GM12801 (cell line): Measurements from ENCODE around the gene TESK2.

Experiments
- CTCF ChIP-seq: IDR thresholded peaks from one replicate; pipeline ENCODE4 v1.5.1; 2011; ENCODE audit warnings: control low read depth; ENCODE audit not compliant: insufficient read length; ENCODE audit errors: extremely low read depth

The TESK2 gene

GRCh38 chr1:45403718-45404117 is 87.2 kb downstream of the TESK2 start:
- no peak for TF ChIP-seq CTCF

GRCh38 chr1:45403298-45403697 is 87.7 kb downstream of the TESK2 start:
- no peak for TF ChIP-seq CTCF

GRCh38 chr1:45401524-45401923 is 89.4 kb downstream of the TESK2 start:
- no peak for TF ChIP-seq CTCF

- no peak for TF ChIP-seq CTCF
Measured at GRCh38 chr1:45400049-45400448, 90.9 kb downstream of the TESK2 start.

- no peak for TF ChIP-seq CTCF
Measured at GRCh38 chr1:45397285-45397684, 93.7 kb downstream of the TESK2 start.

GRCh38 chr1:45395582-45395981 is 95.4 kb downstream of the TESK2 start:
- TF ChIP-seq CTCF: no peak

- no peak for TF ChIP-seq CTCF
Measured at GRCh38 chr1:45395051-45395450, 95.9 kb downstream of the TESK2 start.

GRCh38 chr1:45394342-45394741 is 96.6 kb downstream of the TESK2 start:
- TF ChIP-seq CTCF: no peak
